NOMO-1 treated with dmso at 0.1 percent for 144 hours (cell line): ENCODE measurements around the gene TRIP13.
"Not testable (repeated sequence)": the region's sequence is repeated elsewhere in the genome, so short reads cannot be mapped to it uniquely, and the experiment has no call there.

ENCODE experiments used
- DNase-seq: peaks from one replicate; lab custom pipeline; 2025; ENCODE audit not compliant: unreplicated experiment; lab: John Stamatoyannopoulos, UW

Gene TRIP13

DNA sequence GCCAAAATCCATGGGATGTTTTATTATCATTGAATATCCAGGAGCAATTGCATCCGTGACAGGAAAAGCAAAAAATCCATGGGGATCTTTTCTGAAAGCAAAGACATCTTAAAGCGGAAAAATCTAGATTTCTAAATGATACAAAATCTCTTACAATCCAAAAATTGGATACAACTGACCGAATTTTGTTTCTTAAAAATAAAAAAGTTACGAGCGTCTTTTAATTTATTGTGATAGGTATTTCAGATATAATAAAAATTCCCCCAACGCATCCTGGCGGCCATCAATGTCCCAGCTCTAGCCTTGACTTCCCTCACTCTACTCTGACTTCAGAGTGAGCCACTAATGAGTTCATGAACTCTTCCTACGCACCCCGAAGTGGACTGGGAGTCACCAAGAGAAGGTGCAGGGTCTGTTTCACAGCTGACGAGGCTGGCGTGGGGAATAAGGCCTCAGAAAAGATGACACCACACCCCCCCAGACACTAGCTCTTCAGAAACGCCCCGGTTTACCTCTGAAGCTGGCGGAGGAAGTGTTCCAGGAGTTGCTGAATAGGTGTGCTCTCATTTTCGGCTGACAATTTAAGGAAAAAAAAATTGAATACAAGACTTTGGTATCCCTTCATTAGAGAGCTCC lies 3.5 kb upstream of the TRIP13 start:
- no peak for DNase-seq

DNA sequence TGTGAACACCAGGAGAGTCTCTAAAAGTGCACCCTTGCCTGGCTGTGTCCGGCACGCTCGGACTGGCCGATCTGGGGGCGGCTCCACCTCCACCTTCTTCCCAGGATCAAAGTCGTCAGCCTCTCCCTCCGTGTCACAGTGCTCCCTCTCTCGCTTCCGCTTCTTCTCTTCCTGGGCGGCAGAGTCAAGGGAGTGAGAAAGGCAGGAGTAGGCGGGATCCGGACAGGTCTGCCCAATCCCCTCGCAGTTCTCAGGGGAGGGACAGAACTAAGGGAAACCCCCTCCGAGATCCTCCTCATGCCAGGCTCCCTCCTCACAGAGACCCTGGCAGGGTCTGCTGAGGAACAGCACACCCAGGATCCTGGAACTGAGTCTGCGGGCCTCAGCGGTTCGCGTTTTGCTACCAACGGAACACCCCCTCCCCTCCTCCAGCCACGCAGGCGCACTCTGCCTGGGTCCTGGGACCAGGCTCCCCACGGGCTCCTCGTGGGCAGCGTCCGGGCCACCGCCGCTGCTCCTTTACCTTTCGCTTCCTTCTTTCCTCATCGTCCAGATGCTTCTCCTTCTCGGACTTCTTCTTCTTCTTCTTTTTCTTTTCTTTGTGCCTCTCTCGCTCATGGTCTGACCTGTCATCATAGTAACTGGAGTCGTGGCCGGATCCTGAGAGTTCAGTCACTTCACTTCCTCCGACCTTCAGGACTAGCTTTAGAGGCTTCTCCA lies 1.4 kb upstream of the TRIP13 start:
- DNase-seq = peak; percentile 63

DNA sequence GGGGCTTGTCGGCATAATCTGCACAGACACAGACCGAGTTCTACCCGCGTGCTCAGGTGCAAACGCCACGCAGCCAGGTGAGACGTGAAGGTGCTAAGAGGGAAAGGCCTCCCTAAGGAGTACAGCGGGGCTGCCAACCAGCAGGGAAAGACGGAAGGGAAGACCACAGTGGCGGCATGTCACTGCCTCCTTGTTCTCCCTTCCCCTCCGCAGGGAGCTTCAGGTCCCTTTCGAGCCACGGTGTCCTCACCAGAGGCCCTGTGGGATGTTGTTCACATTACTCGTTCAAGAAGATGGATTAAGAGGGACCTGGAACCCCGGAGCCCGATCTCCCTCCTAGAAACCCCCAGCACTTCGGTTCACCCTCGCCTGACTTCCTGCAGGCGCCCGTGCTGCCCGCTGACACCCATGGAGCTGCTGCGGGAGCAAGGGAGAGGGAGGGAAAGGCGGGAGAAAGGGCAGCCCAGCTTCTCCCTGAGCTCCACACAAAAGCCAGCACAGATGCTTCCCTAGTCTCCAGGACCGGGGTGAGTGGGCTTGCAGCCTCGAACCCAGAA lies 769 bp upstream of the TRIP13 start:
- DNase-seq = no peak

DNA sequence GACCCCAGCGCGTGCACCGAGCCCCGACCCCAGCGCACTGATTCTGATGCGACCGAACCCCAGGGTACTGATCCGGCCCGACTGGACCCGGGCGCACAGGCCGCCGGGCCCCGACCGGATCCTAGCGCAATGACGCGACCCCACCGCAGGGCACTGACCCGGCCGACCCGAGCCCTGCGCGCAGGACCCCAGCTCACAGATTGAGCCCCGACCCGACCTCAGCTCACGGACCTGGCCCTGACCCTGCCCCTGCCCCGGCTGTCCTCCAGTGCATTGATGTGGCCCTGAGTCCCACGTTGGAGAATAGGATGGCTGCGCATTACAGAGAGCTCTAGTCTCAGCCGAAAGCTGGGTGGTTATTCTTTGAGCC lies 438 bp downstream of the TRIP13 start:
- no peak for DNase-seq

DNA sequence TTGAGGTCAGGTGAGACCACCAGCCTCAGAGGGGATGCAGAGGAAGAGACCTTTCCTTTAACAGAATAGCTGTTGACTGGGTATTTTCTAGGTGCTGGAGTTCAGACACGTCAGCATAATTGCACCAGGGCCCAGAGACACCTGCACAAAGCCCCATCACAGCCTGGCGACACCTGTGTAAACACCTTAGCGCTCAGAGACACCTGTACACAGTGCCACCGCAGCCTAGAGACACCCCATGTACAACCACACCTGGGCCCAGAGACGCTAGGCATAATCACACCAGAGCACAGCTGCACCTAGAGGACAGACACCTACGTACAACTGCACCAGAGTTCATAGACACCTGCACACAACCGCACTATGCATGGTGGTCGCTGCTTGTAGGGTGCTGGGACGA lies 1.0 kb downstream of the TRIP13 start:
- DNase-seq = no peak

DNA sequence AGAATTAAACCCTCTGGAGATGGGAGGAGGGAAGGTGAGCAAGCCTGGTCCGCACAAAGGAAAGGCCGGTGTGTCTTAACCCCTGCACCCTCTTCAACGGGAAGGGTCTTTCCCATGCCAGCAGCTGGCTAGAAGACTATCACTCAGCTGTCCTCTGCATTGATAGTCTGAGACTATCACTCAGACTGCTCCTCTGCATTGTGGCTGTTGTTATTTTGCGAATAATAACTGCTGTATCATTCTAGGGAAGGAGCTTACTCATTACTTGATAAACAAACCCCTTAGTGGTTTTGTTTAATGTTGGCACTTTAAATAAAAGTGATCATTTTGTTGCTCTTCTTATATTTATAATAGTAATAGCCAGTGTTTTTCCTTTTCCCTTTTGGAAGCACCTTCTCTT lies 8.1 kb downstream of the TRIP13 start:
- no peak for DNase-seq

DNA sequence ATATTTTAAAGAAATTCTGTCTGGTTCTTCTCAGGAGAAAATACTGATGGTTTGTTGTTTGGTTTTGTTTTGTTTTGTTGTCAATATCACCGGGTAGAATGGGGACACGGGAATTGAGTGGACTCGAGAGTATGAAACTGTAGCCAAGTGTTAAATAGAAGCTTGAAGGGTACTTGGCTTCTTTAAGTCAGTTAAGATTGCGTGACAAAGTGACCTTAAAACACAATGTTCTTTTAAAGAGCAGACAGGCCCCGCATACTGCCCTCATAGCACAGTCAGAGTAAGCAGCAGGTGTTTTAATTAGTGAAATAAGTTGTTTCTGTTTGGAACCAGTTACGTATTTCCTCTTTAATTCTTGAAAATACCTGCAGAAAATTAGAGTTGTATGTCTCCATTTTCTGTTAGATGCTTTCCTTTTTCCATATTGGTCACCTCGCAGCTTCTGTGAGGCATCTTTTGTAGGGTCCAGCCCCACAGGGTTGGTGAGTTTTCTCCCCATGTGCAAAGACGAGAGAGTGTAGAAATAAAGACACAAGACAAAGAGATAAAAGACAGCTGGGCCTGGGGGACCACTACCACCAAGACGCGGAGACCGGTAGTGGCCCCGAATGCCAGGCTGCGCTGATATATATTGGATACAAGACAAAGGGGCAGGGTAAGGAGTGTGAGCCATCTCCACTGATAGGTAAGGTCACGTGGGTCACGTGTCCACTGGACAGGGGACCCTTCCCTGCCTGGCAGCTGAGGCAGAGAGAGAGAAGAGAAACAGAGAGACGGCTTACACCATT lies 9.6 kb downstream of the TRIP13 start:
- no peak for DNase-seq

DNA sequence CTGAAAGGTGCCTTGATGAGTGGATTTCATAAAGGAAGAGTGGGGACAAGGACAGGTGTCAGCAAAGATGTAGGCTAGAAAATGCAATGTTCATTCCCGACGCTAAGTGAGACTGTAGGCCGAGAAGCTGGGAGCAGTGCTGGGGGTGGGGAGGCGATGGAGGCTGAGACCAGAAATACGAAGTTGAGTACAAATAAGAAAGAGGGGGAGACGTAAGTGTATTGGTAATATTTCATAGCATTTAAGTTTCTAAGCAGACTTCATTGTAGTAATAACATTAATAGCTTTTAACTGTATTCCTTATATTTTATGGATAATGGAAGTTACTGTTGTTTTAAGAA lies 11.0 kb downstream of the TRIP13 start:
- DNase-seq = no peak

DNA sequence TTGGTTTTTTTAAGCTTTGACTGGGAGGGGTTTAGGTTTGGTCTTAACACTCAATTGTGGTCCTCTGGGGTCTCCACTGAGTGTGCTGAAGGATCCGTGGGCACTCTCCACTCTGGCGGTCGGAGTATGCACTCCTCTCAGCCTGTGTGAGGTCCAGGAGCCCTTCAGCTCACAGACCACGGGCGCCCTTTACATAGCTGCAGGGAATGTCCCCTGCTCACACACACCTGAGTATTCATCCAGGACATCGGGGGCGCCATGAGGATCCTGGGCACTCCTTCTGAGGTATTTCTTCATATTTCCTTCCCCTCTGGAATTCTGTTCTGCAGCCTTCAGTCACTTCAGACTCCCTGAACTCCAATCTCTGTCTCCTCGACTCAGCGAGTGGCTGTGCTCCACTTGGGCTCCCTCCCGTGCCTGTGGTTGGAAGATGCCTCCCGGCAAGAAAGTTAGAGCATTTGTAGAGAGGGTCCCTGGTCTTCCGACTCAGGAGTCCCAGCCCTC lies 12.5 kb downstream of the TRIP13 start:
- no peak for DNase-seq

DNA sequence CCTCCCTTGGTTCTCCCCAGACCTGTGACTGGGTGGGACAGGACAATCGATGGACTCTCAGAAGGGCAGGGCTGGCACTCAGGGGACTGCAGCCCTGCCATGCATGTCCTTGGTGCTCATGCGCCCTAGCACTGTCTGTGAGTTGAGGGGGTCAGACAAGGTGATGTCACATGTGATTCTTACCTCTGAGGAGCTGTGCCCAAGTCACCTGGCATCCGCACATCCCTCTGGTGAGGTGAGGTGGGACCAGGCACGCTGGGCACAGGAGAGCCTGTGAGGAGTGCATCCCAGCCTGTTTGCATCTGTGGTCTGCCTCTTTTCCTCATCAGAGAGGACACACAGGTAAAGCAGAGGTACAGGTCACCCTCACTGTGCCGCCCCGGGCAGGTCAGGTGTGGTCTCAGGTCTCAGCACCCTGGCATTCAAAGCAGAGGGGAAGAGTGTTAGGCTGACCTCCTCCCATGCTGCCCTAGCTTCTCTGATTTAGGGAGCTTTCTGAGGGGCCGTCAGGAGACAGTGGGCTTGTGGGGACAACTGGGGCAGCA lies 14.8 kb downstream of the TRIP13 start:
- no peak for DNase-seq

DNA sequence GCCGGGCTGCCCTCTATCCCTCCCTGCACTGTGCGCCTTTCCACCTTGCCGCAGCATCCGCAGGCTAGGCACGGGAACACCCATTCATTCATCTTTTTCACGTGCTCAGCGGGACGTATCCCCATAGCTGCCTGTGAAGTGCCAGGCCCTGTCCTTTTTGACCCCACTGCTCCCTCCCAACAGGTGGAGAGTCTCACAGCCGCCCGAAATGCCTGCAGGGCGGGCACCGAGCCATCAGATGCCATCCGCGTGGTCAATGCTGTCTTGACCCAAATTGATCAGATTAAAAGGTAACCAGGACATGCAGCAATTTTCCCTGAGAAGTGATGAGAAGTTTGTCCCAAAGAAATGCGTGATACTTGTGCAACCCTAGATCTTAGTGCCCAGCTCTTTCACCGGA lies 15.5 kb downstream of the TRIP13 start:
- no peak for DNase-seq

DNA sequence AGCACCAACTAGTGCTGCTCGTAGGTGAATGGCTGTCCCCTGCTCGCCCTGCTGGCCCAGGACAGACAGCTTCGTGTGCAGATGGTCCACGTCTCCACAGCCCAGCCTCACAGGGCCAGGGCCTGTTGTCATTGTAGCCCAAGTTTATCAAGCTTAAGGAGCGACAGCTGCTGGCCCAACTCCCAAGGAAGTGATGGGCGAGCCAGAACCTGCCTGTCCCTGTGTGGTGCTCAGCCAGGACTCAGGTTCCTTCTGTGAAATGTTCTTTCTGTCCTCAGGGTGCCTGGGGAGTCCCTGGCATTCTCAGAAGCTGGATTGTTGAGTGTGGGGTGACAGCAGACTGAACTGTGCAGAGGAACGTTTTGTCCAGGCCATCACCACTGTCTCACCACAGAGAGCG lies 16.4 kb downstream of the TRIP13 start:
- DNase-seq = no peak

DNA sequence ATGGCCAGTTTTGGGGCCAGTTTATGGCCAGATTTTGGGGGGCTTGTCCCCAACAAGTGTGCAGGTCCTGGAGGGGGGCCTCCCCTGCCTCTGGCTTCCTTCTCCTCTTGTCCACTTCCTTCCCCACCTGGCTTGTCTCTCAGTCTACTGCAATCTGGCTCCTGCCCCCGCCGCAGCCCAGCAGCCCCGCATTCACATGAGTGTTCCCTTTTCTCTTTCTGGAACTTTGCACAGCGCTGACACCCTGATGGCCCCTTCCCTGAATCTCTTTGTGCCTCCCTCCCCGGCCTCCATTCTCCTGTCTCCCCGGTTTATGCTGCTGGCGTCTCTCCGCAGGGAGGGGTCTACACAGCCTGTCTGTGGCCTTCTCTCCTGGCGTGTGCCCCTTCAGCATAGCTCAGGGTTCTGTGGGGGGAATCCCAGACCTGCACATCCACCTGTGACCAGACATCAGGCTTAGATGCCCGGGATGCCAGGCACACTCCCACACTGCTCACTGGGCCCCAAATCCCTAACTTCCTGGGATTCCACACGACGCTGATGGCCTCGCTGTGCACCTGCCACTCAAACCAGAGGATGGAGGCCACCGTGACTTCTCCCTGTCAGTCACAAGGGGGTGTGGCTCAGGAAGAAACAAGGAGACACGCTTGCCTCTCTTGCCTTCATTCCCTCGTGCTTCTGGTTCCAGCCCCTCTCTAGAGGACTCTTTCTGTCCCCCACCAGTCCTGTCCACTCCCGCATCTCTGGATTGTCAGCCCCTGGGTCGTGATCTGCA lies 17.5 kb downstream of the TRIP13 start:
- no peak for DNase-seq

DNA sequence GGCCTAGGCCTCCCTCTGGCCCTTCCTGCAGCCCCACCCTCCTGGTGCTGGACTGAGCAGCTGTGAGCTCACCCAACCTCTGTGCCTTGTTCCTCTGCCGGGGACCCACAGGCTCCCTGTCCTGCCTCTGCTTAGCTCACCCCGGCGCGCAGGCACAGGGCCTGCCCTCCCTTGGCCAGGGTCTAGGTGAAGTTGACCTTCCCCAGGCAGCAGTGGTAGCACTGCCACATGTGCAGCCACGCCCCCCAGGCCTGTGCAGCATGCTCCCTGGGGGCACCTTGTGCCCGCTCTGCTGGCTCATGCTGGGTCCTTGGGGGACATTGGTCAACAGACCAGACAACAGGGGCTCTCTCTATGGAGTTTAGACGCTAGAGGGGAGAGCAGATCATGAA lies 18.1 kb downstream of the TRIP13 start:
- DNase-seq = no peak

DNA sequence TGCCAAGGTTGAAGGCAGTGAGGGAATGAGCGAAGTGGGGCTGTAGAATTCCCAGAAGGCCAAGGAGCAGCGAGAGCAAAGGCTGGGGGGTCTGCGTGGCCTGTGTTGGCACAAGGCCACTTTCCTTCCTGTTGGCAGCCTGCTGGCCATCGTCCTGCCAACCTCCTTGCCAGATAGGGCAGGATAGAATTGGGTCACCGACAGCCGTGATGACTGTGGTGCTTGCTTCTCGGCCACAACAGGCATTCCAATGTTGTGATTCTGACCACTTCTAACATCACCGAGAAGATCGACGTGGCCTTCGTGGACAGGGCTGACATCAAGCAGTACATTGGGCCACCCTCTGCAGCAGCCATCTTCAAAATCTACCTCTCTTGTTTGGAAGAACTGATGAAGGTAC lies 18.9 kb downstream of the TRIP13 start:
- DNase-seq = no peak

DNA sequence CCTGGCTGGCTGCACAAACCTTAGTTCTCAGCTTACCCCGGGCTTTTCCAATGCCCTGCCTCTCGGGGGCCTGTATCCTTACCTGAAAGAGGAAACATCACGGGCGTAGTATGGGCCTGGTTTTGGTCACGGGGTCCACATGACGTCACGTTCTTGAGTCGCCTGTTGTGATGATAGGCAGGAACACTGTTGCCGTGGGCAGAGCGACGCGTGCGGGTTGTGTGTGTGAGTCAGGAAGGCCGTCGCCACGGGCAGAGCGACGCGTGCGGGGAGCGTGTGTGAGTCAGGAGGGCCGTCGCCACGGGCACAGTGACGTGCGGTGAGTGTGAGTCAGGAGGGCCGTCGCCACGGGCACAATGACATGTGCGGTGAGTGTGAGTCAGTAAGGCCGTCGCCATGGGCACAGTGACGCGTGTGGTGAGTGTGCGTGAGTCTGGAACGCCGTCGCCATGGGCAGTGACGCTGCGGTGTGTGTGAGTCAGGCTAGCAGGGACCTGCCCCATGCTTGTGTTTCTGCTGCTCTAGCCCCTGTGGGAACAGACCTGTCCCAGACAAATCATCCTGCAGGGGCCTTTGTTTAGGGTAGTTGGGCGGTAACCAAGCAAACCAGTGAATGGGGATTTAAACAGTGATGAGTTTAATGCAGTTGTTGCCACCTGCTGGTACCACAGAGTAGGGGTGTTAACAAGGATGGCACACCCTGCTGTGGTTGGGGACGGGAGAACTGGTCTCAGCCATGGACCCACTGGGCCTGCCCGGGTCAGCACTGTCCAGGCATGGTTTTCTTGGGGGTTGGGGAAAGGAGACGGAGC lies 19.8 kb downstream of the TRIP13 start:
- no peak for DNase-seq

DNA sequence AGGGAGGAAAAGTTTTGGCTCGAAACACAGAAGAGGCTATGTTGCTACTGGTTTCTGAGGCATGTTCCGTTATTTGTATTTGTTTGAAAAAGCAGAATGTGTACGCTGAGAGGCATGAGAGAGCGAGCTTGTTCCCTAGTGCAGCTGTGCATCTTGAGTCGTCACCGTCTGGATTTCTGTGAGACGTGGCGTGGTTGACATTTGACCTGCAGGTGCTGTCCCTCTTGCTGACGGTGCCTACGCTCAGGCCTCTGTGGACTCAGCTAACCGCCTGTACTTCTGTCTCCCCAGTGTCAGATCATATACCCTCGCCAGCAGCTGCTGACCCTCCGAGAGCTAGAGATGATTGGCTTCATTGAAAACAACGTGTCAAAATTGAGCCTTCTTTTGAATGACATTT lies 21.5 kb downstream of the TRIP13 start:
- DNase-seq = no peak

DNA sequence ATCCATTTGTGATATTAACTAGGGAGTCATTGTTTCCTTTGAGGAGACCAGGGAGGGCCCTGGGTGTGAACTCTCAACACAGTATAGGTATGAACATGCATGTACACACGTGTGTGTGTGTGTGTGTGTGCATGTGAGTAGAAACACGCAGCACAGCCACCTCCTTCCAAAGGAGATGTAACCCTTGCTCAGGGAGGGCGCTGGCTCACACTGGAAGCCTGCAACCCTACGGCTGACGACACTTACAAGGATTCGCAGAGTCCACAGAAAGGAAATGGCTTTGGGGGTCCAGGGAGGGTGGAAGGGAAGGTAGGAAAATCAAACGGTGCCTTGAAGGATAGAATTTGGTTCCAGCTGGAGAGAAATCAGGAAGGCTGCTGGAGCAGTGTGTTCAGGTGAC lies 21.9 kb downstream of the TRIP13 start:
- DNase-seq = no peak

DNA sequence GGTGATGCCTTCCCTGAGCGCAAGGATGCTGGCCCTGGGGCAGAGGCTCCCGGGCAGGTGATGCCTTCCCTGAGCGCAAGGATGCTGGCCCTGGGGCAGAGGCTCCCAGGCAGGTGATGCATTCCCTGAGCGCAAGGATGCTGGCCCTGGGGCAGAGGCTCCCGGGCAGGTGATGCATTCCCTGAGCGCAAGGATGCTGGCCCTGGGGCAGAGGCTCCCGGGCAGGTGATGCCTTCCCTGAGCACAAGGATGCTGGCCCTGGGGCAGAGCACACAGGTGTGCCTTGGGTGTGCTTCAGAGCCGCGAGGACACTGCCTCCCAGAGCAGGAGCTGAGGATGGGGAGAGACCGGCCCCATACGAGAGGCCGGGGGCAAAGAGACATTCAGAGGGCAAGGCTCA lies 22.7 kb downstream of the TRIP13 start:
- not testable (repeated sequence) for DNase-seq

DNA sequence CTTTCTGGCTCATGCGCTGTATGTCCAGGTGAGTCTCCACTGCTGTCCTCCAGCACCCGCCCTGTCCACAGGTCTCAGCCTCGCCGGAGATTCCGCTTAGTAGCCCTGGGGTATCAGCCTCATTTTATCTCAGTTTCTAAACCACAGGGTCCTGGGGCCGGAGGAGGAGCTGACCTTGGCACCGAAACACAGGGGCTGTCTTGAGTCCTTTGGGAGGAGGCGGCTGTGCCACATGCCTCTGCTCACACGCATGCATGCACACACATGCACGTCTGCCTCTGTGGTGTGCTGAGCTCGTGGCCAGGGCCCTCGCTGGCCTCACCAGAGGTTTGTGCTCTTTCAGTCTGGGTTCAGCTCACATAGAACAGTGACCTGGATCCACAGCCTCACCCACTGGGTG lies 23.3 kb downstream of the TRIP13 start:
- no peak for DNase-seq
